Mesothelial cell of epicardium (in vitro differentiated cells): ENCODE measurements around the gene PDXP. TPM values are rescaled to one million over a fixed set of nuclear protein-coding genes. Genes with fewer than 3 reads are reported as not detected.
A peak's percentile ranks its signal among the peaks of the same experiment; 100 is the strongest.

Experiments used
- DNase-seq, 2 experiments: peaks; one replicate each; pipeline ENCODE4 v3.0.0; 2021; ENCODE audit warnings: low spot score in 2 of 2; ENCODE audit not compliant: unreplicated experiment in 2 of 2
- H3K27ac Mint-ChIP-seq: 2 replicates; pipeline ENCODE4 v1.8.0; 2021; ENCODE audit warnings: mixed read lengths
- H3K27me3 Mint-ChIP-seq: 2 replicates; pipeline ENCODE4 v1.8.0; 2021; ENCODE audit warnings: low read depth, mixed read lengths
- H3K36me3 Mint-ChIP-seq: 2 replicates; pipeline ENCODE4 v1.8.0; 2021; ENCODE audit warnings: mixed read lengths
- H3K4me1 Mint-ChIP-seq: 2 replicates; pipeline ENCODE4 v1.8.0; 2021; ENCODE audit warnings: mixed read lengths
- H3K4me3 Mint-ChIP-seq: 2 replicates; pipeline ENCODE4 v1.8.0; 2021; ENCODE audit warnings: mild to moderate bottlenecking, moderate library complexity, mixed read lengths
- H3K9me3 Mint-ChIP-seq: 2 replicates; pipeline ENCODE4 v1.8.0; 2021; ENCODE audit warnings: mixed read lengths
- total RNA-seq: library from RNA; stranded (reverse); gene quantifications from 3 replicates; pipeline ENCODE4 v1.2.1, GENCODE V29; 2021
- TF ChIP-seq, protein P1 (sequence below): fragments of 200-600 bp; sonication (generic); IDR thresholded peaks from one replicate; pipeline ENCODE4 v1.5.0; 2021; ENCODE audit warnings: antibody characterized with exemption; ENCODE audit not compliant: unreplicated experiment

Gene PDXP
- total RNA-seq, 1 donor from 2014 or later = 15.6 TPM

- Mint-ChIP-seq H3K27ac (no peak overlapping the region), H3K9me3 (no peaks in the 10 kb centered on the region), H3K36me3 (peaks cover 23% of the 10 kb centered on the region), H3K27me3 (no peaks in the 10 kb centered on the region), H3K4me1 (peaks cover 6% of the 10 kb centered on the region), H3K4me3 (no peak overlapping the region)
- DNase-seq = no peak
- TF ChIP-seq, protein P1, sequence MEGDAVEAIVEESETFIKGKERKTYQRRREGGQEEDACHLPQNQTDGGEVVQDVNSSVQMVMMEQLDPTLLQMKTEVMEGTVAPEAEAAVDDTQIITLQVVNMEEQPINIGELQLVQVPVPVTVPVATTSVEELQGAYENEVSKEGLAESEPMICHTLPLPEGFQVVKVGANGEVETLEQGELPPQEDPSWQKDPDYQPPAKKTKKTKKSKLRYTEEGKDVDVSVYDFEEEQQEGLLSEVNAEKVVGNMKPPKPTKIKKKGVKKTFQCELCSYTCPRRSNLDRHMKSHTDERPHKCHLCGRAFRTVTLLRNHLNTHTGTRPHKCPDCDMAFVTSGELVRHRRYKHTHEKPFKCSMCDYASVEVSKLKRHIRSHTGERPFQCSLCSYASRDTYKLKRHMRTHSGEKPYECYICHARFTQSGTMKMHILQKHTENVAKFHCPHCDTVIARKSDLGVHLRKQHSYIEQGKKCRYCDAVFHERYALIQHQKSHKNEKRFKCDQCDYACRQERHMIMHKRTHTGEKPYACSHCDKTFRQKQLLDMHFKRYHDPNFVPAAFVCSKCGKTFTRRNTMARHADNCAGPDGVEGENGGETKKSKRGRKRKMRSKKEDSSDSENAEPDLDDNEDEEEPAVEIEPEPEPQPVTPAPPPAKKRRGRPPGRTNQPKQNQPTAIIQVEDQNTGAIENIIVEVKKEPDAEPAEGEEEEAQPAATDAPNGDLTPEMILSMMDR = no peak
Observed at GRCh38 chr22:37621352-37621860, 37.1 kb upstream of the PDXP start.

- no peaks in the 10 kb centered on the region for H3K27me3 Mint-ChIP-seq
- no peak overlapping the region for H3K4me3 Mint-ChIP-seq
- peaks cover 18% of the 10 kb centered on the region for H3K36me3 Mint-ChIP-seq
- DNase-seq = peak in 1 of 2 experiments; percentile 81
- H3K9me3 Mint-ChIP-seq = no peaks in the 10 kb centered on the region
- peaks cover 6% of the 10 kb centered on the region for H3K4me1 Mint-ChIP-seq
- TF ChIP-seq, protein P1 = peak; percentile 96
- H3K27ac Mint-ChIP-seq = peak overlapping the region; percentile 88
Observed at GRCh38 chr22:37623075-37624016, 35.2 kb upstream of the PDXP start.

GRCh38 chr22:37624017-37624365 is 34.5 kb upstream of the PDXP start:
- DNase-seq = no peak
- H3K27ac Mint-ChIP-seq = no peak overlapping the region
- no peaks in the 10 kb centered on the region for H3K9me3 Mint-ChIP-seq
- TF ChIP-seq, protein P1 = no peak
- H3K4me1 Mint-ChIP-seq = peaks cover 6% of the 10 kb centered on the region
- no peak overlapping the region for H3K4me3 Mint-ChIP-seq
- no peaks in the 10 kb centered on the region for H3K27me3 Mint-ChIP-seq
- peaks cover 17% of the 10 kb centered on the region for H3K36me3 Mint-ChIP-seq

DNA sequence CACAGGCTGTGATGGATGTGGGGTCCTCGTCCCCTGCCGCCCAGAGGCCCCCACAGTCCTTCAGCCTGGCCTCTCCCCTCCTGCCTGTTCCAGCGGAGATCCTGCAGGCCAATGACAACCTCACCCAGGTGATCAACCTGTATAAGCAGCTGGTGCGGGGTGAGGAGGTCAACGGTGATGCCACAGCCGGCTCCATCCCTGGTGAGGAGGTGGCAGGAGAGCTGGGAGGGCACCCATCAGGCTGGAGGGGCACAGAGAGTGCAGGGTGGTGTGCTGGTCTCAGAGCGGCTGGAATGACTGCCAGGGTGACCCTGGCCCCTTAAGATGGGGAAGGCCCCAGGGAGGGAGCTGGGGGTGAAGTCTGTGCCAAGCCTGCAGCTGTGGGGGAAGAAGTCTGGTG is 33.6 kb upstream of the PDXP start:
- TF ChIP-seq, protein P1 = no peak
- DNase-seq = no peak
- Mint-ChIP-seq H3K9me3 (no peaks in the 10 kb centered on the region), H3K4me3 (no peak overlapping the region), H3K27ac (peak overlapping the region; percentile 8), H3K27me3 (no peaks in the 10 kb centered on the region), H3K36me3 (peaks cover 13% of the 10 kb centered on the region), H3K4me1 (peaks cover 6% of the 10 kb centered on the region)

DNA sequence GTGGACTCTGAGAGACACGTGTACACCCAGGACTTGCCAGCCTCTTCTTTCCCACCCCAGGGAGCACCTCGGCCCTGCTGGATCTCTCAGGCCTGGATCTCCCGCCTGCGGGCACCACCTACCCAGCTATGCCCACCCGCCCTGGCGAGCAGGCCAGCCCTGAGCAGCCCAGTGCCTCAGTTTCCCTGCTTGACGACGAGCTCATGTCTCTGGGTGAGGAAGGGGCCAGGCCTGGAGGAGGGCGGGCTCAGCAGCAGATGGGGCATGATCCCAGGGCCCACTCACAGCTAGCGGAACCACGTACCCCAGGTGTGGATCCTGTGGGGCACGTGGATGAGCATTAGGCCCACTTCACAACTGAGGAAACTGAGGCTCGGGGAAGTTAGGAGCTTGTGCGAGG is 32.8 kb upstream of the PDXP start:
- Mint-ChIP-seq H3K36me3 (peaks cover 11% of the 10 kb centered on the region), H3K27ac (peak overlapping the region; percentile 56), H3K9me3 (no peaks in the 10 kb centered on the region), H3K4me3 (no peak overlapping the region), H3K27me3 (no peaks in the 10 kb centered on the region), H3K4me1 (peaks cover 6% of the 10 kb centered on the region)
- DNase-seq = no peak
- TF ChIP-seq, protein P1 = no peak
